ENCODE results near the gene IL4R. TPM values are rescaled to one million over a fixed set of nuclear protein-coding genes. Genes with fewer than 3 reads are reported as not detected.

IL4R gene
- total RNA-seq, 1 donor from 2014 or later = 45.7 TPM

GRCh38 chr16:27383556-27384243, 69.9 kb downstream of the IL4R start:
- no peak for DNase-seq (ENCODE audit: low spot score)
- H3K36me3 Mint-ChIP-seq (ENCODE audit: low read depth, unreplicated experiment) = no peaks in the 10 kb centered on the region
- H3K27me3 Mint-ChIP-seq (ENCODE audit: unreplicated experiment) = no peaks in the 10 kb centered on the region

GRCh38 chr16:27384425-27384824, 70.7 kb downstream of the IL4R start:
- peak overlapping the region; percentile 23 for H3K4me3 Mint-ChIP-seq (ENCODE audit: unreplicated experiment)
- H3K4me1 Mint-ChIP-seq (ENCODE audit: unreplicated experiment) = no peaks in the 10 kb centered on the region
- H3K27ac Mint-ChIP-seq (ENCODE audit: unreplicated experiment) = no peak overlapping the region
- peaks cover 18% of the 10 kb centered on the region for H3K9me3 Mint-ChIP-seq (ENCODE audit: unreplicated experiment)
- no peaks in the 10 kb centered on the region for H3K27me3 Mint-ChIP-seq (ENCODE audit: unreplicated experiment)
- no peak for TF ChIP-seq CTCF (IDR thresholded peaks at IDR 0.05; ENCODE audit: unreplicated experiment)
- no peaks in the 10 kb centered on the region for H3K36me3 Mint-ChIP-seq (ENCODE audit: low read depth, unreplicated experiment)
- no peak for DNase-seq (ENCODE audit: low spot score)

More at GRCh38 chr16:27383556-27384243, 69.9 kb downstream of the IL4R start:
- H3K9me3 Mint-ChIP-seq (ENCODE audit: unreplicated experiment) = peaks cover 18% of the 10 kb centered on the region
- H3K4me3 Mint-ChIP-seq (ENCODE audit: unreplicated experiment) = no peak overlapping the region
- no peaks in the 10 kb centered on the region for H3K4me1 Mint-ChIP-seq (ENCODE audit: unreplicated experiment)
- no peak overlapping the region for H3K27ac Mint-ChIP-seq (ENCODE audit: unreplicated experiment)
- no peak for TF ChIP-seq CTCF (IDR thresholded peaks at IDR 0.05; ENCODE audit: unreplicated experiment)

- no peak for DNase-seq (ENCODE audit: low spot score)
- H3K9me3 Mint-ChIP-seq (ENCODE audit: unreplicated experiment) = peaks cover 18% of the 10 kb centered on the region
- H3K27me3 Mint-ChIP-seq (ENCODE audit: unreplicated experiment) = no peaks in the 10 kb centered on the region
- H3K36me3 Mint-ChIP-seq (ENCODE audit: low read depth, unreplicated experiment) = no peaks in the 10 kb centered on the region
- H3K27ac Mint-ChIP-seq (ENCODE audit: unreplicated experiment) = no peak overlapping the region
- H3K4me1 Mint-ChIP-seq (ENCODE audit: unreplicated experiment) = no peaks in the 10 kb centered on the region
- TF ChIP-seq CTCF (IDR thresholded peaks at IDR 0.05; ENCODE audit: unreplicated experiment) = no peak
- H3K4me3 Mint-ChIP-seq (ENCODE audit: unreplicated experiment) = no peak overlapping the region
Observed at GRCh38 chr16:27385398-27385797, 71.6 kb downstream of the IL4R start.

DNA sequence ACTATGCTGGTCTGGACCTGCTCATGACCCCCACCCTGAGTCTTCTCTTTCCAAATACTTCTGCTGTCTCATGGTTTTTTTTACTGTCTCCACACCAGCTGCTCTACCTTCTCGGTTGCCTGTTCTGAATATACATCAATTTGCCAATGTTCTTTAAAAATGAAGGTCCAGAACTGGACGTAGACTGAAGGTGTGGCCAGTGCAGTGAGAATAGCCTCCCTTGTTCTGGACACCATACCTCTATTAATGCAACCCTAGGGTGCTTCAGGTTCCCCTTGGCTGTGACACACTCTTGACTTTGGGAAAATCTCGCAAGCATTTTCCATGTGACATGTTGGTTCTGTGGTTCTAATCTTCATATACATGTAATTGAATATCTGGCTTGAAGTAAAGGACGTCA, 72.9 kb downstream of the IL4R start:
- Mint-ChIP-seq H3K9me3 (ENCODE audit: unreplicated experiment) (peaks cover 18% of the 10 kb centered on the region), H3K27ac (ENCODE audit: unreplicated experiment) (no peak overlapping the region), H3K4me1 (ENCODE audit: unreplicated experiment) (no peaks in the 10 kb centered on the region), H3K36me3 (ENCODE audit: low read depth, unreplicated experiment) (no peaks in the 10 kb centered on the region), H3K27me3 (ENCODE audit: unreplicated experiment) (no peaks in the 10 kb centered on the region), H3K4me3 (ENCODE audit: unreplicated experiment) (no peak overlapping the region)
- no peak for TF ChIP-seq CTCF (IDR thresholded peaks at IDR 0.05; ENCODE audit: unreplicated experiment)
- no peak for DNase-seq (ENCODE audit: low spot score)

GRCh38 chr16:27387724-27388123, 74.0 kb downstream of the IL4R start:
- no peak overlapping the region for H3K27ac Mint-ChIP-seq (ENCODE audit: unreplicated experiment)
- H3K27me3 Mint-ChIP-seq (ENCODE audit: unreplicated experiment) = no peaks in the 10 kb centered on the region
- no peaks in the 10 kb centered on the region for H3K4me1 Mint-ChIP-seq (ENCODE audit: unreplicated experiment)
- H3K9me3 Mint-ChIP-seq (ENCODE audit: unreplicated experiment) = peaks cover 9% of the 10 kb centered on the region
- no peak for DNase-seq (ENCODE audit: low spot score)
- H3K4me3 Mint-ChIP-seq (ENCODE audit: unreplicated experiment) = no peak overlapping the region
- no peaks in the 10 kb centered on the region for H3K36me3 Mint-ChIP-seq (ENCODE audit: low read depth, unreplicated experiment)
- no peak for TF ChIP-seq CTCF (IDR thresholded peaks at IDR 0.05; ENCODE audit: unreplicated experiment)
